Liver (tissue), 9 donors: Measurements from ENCODE around the gene NXN. TPM values are rescaled to one million over a fixed set of nuclear protein-coding genes. Genes with fewer than 3 reads are reported as not detected.

Experiments
- DNase-seq: peaks from one replicate; pipeline ENCODE4 v3.0.0-alpha.2; 2017; ENCODE audit warnings: low spot score
- H3K27ac ChIP-seq, 2 donors: one replicate each; pipeline ENCODE4 v1.7.0; 2013; ENCODE audit warnings: inconsistent platforms in 2 of 2, low read length in 2 of 2, control low read depth in 1 of 2, low read depth in 1 of 2, mild to moderate bottlenecking in 1 of 2
- H3K27me3 ChIP-seq, 4 donors: one replicate each; pipeline versions ENCODE4 v1.6.1 to v1.7.0; 2013; ENCODE audit warnings: low read length in 3 of 4, inconsistent platforms in 1 of 4, mild to moderate bottlenecking in 1 of 4, moderate library complexity in 1 of 4; ENCODE audit not compliant: control insufficient read depth in 4 of 4, insufficient read depth in 4 of 4
- H3K36me3 ChIP-seq, 4 donors: one replicate each; pipeline versions ENCODE4 v1.6.1 to v1.7.0; 2013; ENCODE audit warnings: low read length in 3 of 4, mild to moderate bottlenecking in 3 of 4, low read depth in 1 of 4, moderate library complexity in 1 of 4; ENCODE audit not compliant: control insufficient read depth in 4 of 4, insufficient read depth in 3 of 4
- H3K4me1 ChIP-seq, 4 donors: one replicate each; pipeline versions ENCODE4 v1.6.1 to v1.7.0; 2013; ENCODE audit warnings: low read length in 3 of 4, mild to moderate bottlenecking in 3 of 4, moderate library complexity in 1 of 4; ENCODE audit not compliant: control insufficient read depth in 4 of 4, insufficient read depth in 4 of 4
- H3K4me3 ChIP-seq, 3 donors: one replicate each; pipeline versions ENCODE4 v1.6.1 to v1.7.0; 2013; ENCODE audit warnings: low read length in 3 of 3, control low read depth in 1 of 3, low read depth in 1 of 3, mild to moderate bottlenecking in 1 of 3
- H3K9ac ChIP-seq, 2 donors: one replicate each; pipeline ENCODE4 v1.7.0; 2013; ENCODE audit warnings: low read length in 2 of 2, mild to moderate bottlenecking in 2 of 2, moderate library complexity in 2 of 2, control low read depth in 1 of 2, low read depth in 1 of 2
- H3K9me3 ChIP-seq, 4 donors: one replicate each; pipeline versions ENCODE4 v1.6.1 to v1.7.0; 2013; ENCODE audit warnings: low read length in 3 of 4; ENCODE audit not compliant: control insufficient read depth in 4 of 4
- EGR1 ChIP-seq, 2 donors: IDR thresholded peaks; 2 replicates each; pipeline ENCODE4 v1.6.1; 2016 to 2018; ENCODE audit warnings: antibody characterized with exemption in 2 of 2, low read depth in 2 of 2
- FOXA2 ChIP-seq: IDR thresholded peaks from 2 replicates; pipeline ENCODE4 v1.6.1; 2016; ENCODE audit warnings: antibody characterized with exemption
- HNF4A ChIP-seq, 2 donors: conservative IDR thresholded peaks; 2 replicates each; pipeline ENCODE4 v1.6.1; 2016; ENCODE audit warnings: antibody characterized with exemption in 2 of 2, mild to moderate bottlenecking in 2 of 2
- HNF4G ChIP-seq: IDR thresholded peaks from 2 replicates; pipeline ENCODE4 v1.6.1; 2016; ENCODE audit warnings: antibody characterized with exemption
- NR2F2 ChIP-seq: IDR thresholded peaks from 2 replicates; pipeline ENCODE4 v1.6.1; 2016; ENCODE audit warnings: antibody characterized with exemption
- RAD21 ChIP-seq, 2 donors: IDR thresholded peaks; 2 replicates each; pipeline ENCODE4 v1.6.1; 2016; ENCODE audit warnings: antibody characterized with exemption in 2 of 2, mild to moderate bottlenecking in 2 of 2
- RXRA ChIP-seq, 2 donors: IDR thresholded peaks; 2 replicates each; pipeline ENCODE4 v1.6.1; 2017 to 2018; ENCODE audit warnings: antibody characterized with exemption in 2 of 2, mild to moderate bottlenecking in 1 of 2
- SP1 ChIP-seq: IDR thresholded peaks from 2 replicates; pipeline ENCODE4 v1.6.1; 2018; ENCODE audit warnings: antibody characterized with exemption, mild to moderate bottlenecking
- ZBTB33 ChIP-seq: IDR thresholded peaks from 2 replicates; pipeline ENCODE4 v1.6.1; 2016; ENCODE audit warnings: antibody characterized with exemption
- WGBS: extraction: QIAGEN DNeasy Blood & Tissue Kit; methylation state at CpG from one replicate; pipeline ENCODE4 v1.1.7; 2013; 5-methylcytosine and 5-hydroxymethylcytosine counted together
- polyA plus RNA-seq, 2 donors: library from polyadenylated mRNA; stranded (reverse) in 1 of 2; unstranded in 1 of 2; fragments of 200-250 nt in 1 of 2; fragments of >200 nt in 1 of 2; fragmentation: Nextera tagmentation in 1 of 2; extraction: Ambion mirVana in 1 of 2; gene quantifications; one replicate each; pipeline versions ENCODE4 v1.2.1 to v1.2.3, GENCODE V29; 2013 to 2015
- total RNA-seq, 2 donors: library from RNA; depleted of rRNA; stranded (reverse); fragments of >200 nt; gene quantifications; one replicate each; pipeline ENCODE4 v1.2.3, GENCODE V29; 2014
- TF ChIP-seq, protein P1 (sequence below): fragments of 150-350 bp; IDR thresholded peaks from 2 replicates; pipeline ENCODE4 v1.5.1; 2017; ENCODE audit warnings: improper control_type of control experiment, low read depth, low read length; ENCODE audit not compliant: missing input control
- TF ChIP-seq, protein P2 (sequence below): IDR thresholded peaks from 2 replicates; pipeline ENCODE4 v1.6.1; 2016; ENCODE audit warnings: antibody characterized with exemption
- donor health status: healthy.
- donor health status: healthy.
- donor health status: healthy.
- donor health status: healthy.
- donor health status: healthy.

NXN gene
- total and polyA plus RNA-seq, 4 donors = 2.3 to 4.5 (median 3.3) TPM

GRCh38 chr17:1007310-1008007 is 27.9 kb upstream of the NXN start:
- 93% methylated on average over 16 of the region's 16 CpGs for WGBS
- Histone ChIP-seq H3K27ac (no peak overlapping the region), H3K9me3 (no peaks in the 10 kb centered on the region), H3K4me1 (peaks cover 0 to 13% (median 2%) of the 10 kb centered on the region in 4 donors), H3K36me3 (peaks cover 0 to 7% (median 6%) of the 10 kb centered on the region in 4 donors), H3K9ac (no peak overlapping the region), H3K27me3 (no peaks in the 10 kb centered on the region), H3K4me3 (no peak overlapping the region)
- TF ChIP-seq RAD21 (IDR thresholded peaks at IDR 0.05) = no peak
- TF ChIP-seq EGR1 (IDR thresholded peaks at IDR 0.05; ENCODE audit: low read depth in 2 of 2) = no peak
- TF ChIP-seq ZBTB33 = no peak
- TF ChIP-seq HNF4G = no peak
- no peak for TF ChIP-seq NR2F2
- TF ChIP-seq HNF4A (conservative IDR thresholded peaks at IDR 0.05) = no peak
- TF ChIP-seq RXRA (IDR thresholded peaks at IDR 0.05) = no peak
- TF ChIP-seq, protein P1, sequence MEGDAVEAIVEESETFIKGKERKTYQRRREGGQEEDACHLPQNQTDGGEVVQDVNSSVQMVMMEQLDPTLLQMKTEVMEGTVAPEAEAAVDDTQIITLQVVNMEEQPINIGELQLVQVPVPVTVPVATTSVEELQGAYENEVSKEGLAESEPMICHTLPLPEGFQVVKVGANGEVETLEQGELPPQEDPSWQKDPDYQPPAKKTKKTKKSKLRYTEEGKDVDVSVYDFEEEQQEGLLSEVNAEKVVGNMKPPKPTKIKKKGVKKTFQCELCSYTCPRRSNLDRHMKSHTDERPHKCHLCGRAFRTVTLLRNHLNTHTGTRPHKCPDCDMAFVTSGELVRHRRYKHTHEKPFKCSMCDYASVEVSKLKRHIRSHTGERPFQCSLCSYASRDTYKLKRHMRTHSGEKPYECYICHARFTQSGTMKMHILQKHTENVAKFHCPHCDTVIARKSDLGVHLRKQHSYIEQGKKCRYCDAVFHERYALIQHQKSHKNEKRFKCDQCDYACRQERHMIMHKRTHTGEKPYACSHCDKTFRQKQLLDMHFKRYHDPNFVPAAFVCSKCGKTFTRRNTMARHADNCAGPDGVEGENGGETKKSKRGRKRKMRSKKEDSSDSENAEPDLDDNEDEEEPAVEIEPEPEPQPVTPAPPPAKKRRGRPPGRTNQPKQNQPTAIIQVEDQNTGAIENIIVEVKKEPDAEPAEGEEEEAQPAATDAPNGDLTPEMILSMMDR = no peak
- DNase-seq = no peak

GRCh38 chr17:1006054-1006453 is 26.5 kb upstream of the NXN start:
- Histone ChIP-seq H3K27ac (no peak overlapping the region), H3K9ac (no peak overlapping the region), H3K9me3 (no peaks in the 10 kb centered on the region), H3K36me3 (peaks cover 0 to 19% (median 12%) of the 10 kb centered on the region in 4 donors), H3K27me3 (no peaks in the 10 kb centered on the region), H3K4me1 (peaks cover under 1 to 20% (median 10%) of the 10 kb centered on the region in 4 donors), H3K4me3 (no peak overlapping the region)
- 73% methylated on average over 16 of the region's 16 CpGs for WGBS
- TF ChIP-seq, protein P2, sequence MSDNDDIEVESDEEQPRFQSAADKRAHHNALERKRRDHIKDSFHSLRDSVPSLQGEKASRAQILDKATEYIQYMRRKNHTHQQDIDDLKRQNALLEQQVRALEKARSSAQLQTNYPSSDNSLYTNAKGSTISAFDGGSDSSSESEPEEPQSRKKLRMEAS = no peak
- no peak for TF ChIP-seq FOXA2
- TF ChIP-seq HNF4G = no peak
- no peak for TF ChIP-seq EGR1 (IDR thresholded peaks at IDR 0.05; ENCODE audit: low read depth in 2 of 2)
- TF ChIP-seq RAD21 (IDR thresholded peaks at IDR 0.05) = no peak
- no peak for TF ChIP-seq SP1
- TF ChIP-seq HNF4A (conservative IDR thresholded peaks at IDR 0.05) = no peak
- TF ChIP-seq, protein P1 = no peak
- no peak for DNase-seq
